Iris pigment epithelial cell (primary cell): Measurements from ENCODE around the gene FAM209A.
"Not testable (repeated sequence)": the region's sequence is repeated elsewhere in the genome, so short reads cannot be mapped to it uniquely, and the experiment has no call there.

Experiments used
- DNase-seq: peaks from one replicate; pipeline ENCODE4 v3.0.0-alpha.2; 2011; ENCODE audit warnings: low read depth

Gene FAM209A

DNA sequence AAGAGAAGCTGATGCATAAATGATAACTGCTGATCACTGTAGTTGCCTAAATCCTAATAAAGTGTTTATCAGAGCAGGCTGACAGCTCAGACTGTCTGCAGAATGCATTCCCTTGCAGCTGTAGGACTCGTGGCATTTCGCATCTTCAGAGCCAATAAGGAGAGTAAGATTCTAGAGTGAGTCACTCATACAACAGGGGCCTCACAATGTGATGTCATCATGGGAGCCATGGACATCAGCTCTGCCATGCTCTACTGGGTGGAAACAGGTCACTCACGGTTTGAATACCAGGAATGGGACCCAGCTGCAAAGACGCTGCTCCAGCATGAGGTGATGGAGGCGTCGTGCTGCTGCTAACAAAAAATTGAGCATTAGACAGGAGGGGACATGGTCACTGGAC, 15.9 kb downstream of the FAM209A start:
- DNase-seq: peak; percentile 21

DNA sequence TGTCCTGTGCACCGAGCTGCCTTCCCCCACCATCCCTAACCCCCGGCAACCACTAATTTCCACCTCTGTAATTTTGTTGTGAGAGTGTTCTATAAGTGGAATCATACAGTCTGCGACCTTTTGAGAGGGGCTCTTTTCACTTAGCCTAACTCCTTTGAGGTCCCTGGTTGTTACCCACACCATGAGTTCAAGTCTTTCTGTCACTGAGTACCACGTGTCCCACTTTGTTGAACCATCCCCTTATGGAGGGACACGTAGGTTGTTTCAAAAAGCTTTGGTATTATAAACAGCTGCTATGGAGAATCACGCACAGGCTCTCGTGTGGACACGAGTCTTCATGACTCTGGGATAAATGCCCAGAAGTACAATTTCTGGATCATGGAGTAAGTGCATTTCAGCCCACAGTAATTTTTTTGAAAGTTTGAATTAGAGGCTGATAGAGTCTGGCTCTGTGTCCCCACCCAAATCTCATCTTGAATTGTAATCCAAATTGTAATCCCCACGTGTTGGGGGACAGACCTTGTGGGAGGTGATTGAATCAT, 18.0 kb downstream of the FAM209A start:
- DNase-seq: no peak

DNA sequence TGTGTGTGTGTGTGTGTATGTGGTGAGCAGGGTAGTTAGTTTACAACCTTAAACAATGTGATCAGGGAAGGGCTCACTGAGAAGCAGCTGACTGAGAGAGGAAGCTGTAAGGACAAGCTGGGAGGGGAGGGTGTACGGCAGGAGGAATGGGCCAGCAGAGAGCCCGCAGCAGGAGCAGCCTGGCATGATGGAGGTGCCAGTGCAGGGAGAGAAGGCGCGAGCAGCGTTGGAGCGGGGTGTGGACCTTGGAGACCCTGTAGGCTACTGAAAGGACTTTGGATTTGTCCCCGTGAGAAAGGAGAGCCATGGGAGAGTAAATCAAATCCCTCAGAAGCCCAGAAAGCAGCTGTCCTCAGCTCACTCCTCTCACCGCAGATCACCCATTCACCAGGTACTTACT, 27.0 kb downstream of the FAM209A start:
- no peak for DNase-seq

DNA sequence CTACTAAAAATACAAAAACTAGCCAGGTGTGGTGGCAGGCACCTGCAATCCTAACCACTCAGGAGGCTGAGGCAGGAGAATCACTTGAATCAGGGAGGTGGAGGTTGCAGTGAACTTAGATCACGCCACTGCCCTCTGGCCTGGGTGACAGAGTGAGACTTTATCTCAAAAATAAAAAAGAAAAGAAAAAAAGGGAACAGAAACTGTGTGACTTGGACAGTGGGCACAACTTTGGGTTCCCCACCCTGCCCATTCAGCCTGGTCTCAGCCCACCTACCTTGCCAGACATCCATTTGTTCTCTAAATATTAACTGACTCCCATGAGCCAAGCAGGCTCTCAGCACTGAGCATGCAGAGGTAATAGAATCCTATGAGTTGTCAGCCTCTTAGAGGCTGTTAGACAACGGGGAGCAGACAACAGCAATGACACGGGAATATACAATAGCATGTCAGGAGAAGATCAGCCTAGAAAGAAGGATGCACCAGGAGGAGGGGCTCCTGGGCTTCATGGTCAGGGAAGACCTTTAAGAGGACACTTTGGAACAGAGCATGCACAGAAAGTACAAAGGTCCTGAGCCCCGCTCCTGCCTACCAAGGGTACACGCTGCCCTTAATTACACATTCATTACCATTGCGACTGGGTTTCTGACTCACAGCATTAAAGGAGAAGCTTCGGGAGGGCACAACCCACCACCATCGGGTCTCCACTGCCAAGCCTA, 28.5 kb downstream of the FAM209A start:
- DNase-seq: no peak

DNA sequence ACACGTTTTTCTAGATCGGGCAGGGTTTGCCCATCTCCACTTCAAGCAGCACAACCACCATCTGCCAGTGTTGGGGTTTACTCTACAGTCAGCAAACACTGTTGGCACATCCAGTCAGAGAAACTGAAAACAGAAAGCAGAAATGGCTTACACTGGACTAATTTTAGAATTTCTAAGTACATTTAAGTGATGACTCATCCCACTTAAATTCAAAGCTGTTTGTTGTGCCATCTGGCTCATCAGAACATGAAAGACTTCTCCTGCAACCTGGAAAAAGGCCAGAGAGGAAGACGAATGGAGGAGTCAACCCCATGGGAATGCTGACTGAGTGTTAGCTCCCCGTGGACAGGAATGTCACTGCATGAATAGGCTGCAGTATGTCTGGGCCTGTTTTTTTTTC, 30.3 kb downstream of the FAM209A start:
- peak; percentile 98 for DNase-seq

DNA sequence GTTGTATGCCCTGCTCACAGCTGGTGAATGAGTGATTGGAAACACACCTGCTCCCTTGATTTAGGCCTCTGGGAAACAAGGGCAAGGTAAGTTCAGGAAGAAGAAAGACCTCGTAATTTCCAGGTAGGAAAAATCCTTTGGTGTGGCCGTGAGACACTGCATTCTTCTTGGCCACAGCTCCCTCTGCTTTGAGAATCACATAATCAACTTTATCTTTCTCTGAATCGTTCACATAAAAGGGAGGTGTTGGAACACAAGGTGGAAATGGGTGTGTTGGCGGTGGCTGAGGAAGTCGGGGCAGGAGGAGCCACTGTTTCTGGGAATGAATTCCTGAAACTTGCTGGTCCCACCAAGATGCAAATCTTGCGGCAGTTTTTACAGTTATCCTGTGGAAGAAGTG, 34.4 kb downstream of the FAM209A start:
- no peak for DNase-seq

DNA sequence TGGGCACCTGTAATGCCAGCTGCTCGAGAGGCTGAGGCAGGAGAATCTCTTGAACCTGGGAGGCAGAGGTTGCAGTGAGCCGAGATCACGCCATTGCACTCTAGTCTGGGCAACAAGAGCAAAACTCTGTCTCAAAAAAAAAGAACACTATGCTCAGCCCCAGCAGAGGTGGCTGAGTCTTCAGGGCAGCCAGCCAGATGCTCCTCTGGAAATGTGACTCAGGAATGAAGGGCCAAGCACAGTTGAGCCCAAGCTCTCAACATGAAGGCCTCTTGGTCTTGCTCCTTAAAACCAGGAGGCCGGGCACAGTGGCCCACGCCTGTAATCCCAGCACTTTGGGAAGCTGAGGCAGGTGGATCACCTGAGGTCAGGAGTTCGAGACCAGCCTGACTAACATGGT, 40.0 kb downstream of the FAM209A start:
- DNase-seq: not testable (repeated sequence)

DNA sequence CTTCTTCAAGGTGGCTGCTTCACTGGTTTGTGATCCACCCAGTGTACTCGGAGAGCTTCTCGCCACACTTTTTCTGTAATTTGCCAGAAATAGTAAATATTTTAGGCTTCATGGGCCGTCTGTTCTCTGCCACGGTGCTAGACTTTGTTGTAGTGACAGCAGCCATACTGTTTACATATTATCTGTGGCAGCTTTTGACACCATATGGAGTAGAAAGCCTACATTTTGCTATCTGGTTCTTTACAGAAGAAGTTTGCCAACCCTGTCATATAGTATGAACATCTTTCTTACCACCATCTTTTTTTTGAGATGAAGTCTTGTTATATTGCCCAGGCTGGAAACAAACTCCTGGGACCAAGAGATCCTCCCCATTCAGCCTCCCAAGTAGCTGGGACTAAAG, 41.0 kb downstream of the FAM209A start:
- DNase-seq: no peak

DNA sequence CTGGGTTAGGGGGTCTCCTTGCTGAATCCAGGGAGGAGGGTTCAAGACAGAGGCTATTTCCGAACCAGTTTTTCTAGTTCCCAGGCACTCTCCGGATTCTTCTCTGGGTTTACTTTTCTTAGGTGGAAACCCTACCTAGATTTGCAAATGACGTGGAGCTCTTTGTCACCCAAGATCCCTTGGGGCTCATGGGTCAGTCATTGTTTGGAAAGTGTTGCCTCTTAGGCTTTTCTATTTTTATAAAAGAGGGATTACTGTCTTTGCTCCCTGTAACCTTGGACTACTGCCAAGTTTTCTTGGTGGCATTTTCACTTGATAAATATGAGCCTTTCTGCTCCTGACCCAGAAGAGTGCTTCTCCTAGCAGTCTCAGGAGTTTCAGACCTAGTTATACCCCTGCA, 42.1 kb downstream of the FAM209A start:
- no peak for DNase-seq

DNA sequence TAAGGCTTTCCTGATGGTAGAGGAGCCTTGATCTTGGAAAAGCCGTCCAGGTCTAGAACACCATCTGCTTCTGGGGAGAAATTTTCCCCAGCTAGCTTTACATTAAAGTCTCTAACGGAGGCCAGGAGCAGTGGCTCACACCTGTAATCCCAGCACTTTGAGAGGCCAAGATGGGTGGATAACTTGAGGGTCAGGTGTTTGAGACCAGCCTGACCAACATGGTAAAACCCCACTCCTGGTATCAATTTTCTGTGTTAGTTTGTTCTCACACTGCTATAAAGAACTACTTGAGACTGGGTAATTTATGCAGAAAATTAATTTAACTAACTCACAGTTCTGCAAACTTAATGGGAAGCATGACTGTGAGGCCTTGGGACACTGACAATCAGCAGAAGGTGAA, 46.3 kb downstream of the FAM209A start:
- DNase-seq: no peak

DNA sequence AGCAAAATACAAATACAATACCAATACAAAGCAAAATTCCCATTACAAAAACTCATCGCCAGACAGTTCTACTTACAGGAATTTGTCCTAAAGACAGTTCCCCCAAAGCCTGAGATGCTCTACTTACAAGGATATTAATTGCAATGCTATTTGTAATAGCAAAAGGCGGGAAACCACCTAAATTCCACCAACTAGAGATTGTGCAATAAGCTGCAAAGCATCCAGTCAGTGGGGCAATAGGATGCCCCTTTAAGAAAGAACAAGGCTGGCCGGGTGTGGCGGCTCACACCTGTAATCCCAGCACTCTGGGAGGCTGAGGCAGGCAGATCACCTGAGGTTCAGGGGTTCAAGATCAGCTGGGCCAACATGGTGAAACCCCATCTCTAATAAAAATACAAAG, 47.6 kb downstream of the FAM209A start:
- peak; percentile 28 for DNase-seq

DNA sequence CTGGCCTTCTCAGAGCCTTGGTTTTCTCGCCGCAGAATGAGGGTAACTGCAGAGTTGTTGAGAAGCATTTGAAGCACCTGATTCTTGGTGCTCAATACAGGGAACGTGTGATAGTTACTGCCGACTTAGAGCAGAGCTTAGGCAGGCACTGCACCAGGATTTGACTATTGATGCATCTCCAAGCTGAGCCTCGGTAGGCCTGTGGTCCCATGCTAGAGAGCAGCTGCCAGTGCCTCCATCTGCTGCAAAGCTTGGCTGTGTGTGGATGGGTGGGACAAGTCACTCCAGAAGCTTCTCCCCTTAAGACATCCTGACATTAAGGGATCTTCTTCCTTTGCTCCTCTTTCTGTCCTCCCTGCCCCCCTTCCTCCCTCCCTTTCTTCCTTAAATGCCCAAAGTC, 49.4 kb downstream of the FAM209A start:
- DNase-seq: no peak

DNA sequence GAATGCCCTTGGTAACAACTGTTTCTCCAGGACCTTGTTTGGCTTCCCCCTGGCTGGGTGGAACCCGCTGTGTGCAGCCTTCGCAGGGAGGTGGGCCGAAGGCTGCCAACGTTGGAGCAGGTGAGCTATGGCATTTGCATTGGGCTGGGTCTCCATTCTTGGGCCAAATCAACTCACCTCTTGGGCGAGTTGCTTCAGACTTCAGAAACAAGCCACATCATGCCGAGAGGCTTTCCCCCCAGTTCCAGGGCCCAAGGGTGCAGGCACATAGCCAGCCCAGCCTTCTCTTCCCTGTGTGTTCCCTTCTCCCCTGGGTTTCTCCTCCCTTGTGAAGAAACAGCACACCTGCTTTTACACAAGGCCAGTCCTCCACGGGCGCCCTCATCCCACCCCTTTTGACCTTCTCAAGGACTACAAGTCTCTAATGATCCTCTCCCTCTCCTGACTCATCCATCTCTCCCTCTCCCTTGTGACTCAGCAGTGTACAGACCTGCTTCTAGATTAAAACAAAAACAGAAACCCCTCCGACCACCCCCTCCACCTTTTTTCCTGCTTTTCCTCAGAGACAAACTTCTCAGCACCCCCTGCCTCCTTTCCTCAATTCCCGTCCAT, 50.1 kb downstream of the FAM209A start:
- peak; percentile 26 for DNase-seq

DNA sequence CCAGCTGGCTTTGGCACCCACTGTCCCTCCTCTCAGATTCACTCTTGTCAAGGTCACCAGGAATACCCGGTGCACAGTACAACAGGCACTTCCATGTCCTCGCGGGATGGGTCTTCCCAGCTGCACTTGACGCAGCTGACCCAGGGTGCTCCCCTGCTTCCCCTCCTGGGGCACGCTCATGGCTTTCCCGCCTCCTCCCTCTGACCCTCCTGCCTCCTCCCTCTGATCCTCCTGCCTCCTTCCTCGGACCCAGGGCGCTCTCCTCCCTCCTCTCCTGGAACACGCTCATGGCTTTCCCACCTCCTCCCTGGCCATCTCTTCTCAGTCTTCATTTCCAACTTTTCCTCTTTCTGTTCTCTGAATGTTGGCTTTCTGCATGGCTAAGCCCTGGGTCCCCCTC, 50.6 kb downstream of the FAM209A start:
- no peak for DNase-seq
